IPS-18a (cell line): Measurements from ENCODE around the gene MANF.
"Not testable (repeated sequence)": the region's sequence is repeated elsewhere in the genome, so short reads cannot be mapped to it uniquely, and the experiment has no call there.

ENCODE experiments used
- H3K27ac ChIP-seq: one replicate; pipeline ENCODE4 v1.5.1; 2013; ENCODE audit warnings: low read length
- H3K27me3 ChIP-seq: one replicate; pipeline ENCODE4 v1.6.1; 2013; ENCODE audit warnings: mild to moderate bottlenecking, low read length; ENCODE audit not compliant: control insufficient read depth, insufficient read depth
- H3K36me3 ChIP-seq: one replicate; pipeline ENCODE4 v1.6.1; 2013; ENCODE audit warnings: low read depth, low read length; ENCODE audit not compliant: control insufficient read depth
- H3K4me1 ChIP-seq: one replicate; pipeline ENCODE4 v1.6.1; 2013; ENCODE audit warnings: low read depth, low read length; ENCODE audit not compliant: control insufficient read depth
- H3K4me3 ChIP-seq: one replicate; pipeline ENCODE4 v1.5.1; 2013; ENCODE audit warnings: low read length
- H3K9ac ChIP-seq: one replicate; pipeline ENCODE4 v1.6.1; 2013; ENCODE audit warnings: mild to moderate bottlenecking, low read length, moderate library complexity
- H3K9me3 ChIP-seq: one replicate; pipeline ENCODE4 v1.6.1; 2013; ENCODE audit warnings: low read depth, low read length; ENCODE audit not compliant: control insufficient read depth

Gene MANF

GRCh38 chr3:51354731-51355615 lies 30.1 kb upstream of the MANF start:
- H3K36me3 ChIP-seq, result no peaks in the 10 kb centered on the region
- no peak overlapping the region for H3K4me3 ChIP-seq
- no peak overlapping the region for H3K9ac ChIP-seq

GRCh38 chr3:51355891-51356578 lies 29.1 kb upstream of the MANF start:
- Histone ChIP-seq H3K9ac (no peak overlapping the region), H3K4me1 (no peaks in the 10 kb centered on the region), H3K36me3 (no peaks in the 10 kb centered on the region), H3K9me3 (no peaks in the 10 kb centered on the region), H3K4me3 (no peak overlapping the region), H3K27me3 (no peaks in the 10 kb centered on the region), H3K27ac (no peak overlapping the region)

More at GRCh38 chr3:51354731-51355615, 30.1 kb upstream of the MANF start:
- Histone ChIP-seq H3K27me3 (no peaks in the 10 kb centered on the region), H3K4me1 (no peaks in the 10 kb centered on the region), H3K9me3 (no peaks in the 10 kb centered on the region), H3K27ac (no peak overlapping the region)

GRCh38 chr3:51357856-51358255 lies 27.2 kb upstream of the MANF start:
- Histone ChIP-seq H3K9ac (no peak overlapping the region), H3K27ac (no peak overlapping the region), H3K4me3 (no peak overlapping the region), H3K27me3 (no peaks in the 10 kb centered on the region), H3K9me3 (no peaks in the 10 kb centered on the region), H3K4me1 (no peaks in the 10 kb centered on the region), H3K36me3 (no peaks in the 10 kb centered on the region)

GRCh38 chr3:51358981-51359380 lies 26.1 kb upstream of the MANF start:
- Histone ChIP-seq H3K4me3 (no peak overlapping the region), H3K27ac (no peak overlapping the region), H3K4me1 (no peaks in the 10 kb centered on the region), H3K36me3 (no peaks in the 10 kb centered on the region), H3K9ac (no peak overlapping the region), H3K9me3 (no peaks in the 10 kb centered on the region), H3K27me3 (no peaks in the 10 kb centered on the region)

- no peak overlapping the region for H3K9ac ChIP-seq
- no peaks in the 10 kb centered on the region for H3K4me1 ChIP-seq
- H3K9me3 ChIP-seq, result no peaks in the 10 kb centered on the region
- H3K36me3 ChIP-seq, result no peaks in the 10 kb centered on the region
- H3K27ac ChIP-seq, result no peak overlapping the region
- no peak overlapping the region for H3K4me3 ChIP-seq
- no peaks in the 10 kb centered on the region for H3K27me3 ChIP-seq
Measured at GRCh38 chr3:51360806-51361205, 24.3 kb upstream of the MANF start.

- Histone ChIP-seq H3K27ac (no peak overlapping the region), H3K4me3 (no peak overlapping the region), H3K9ac (no peak overlapping the region), H3K27me3 (no peaks in the 10 kb centered on the region), H3K9me3 (no peaks in the 10 kb centered on the region), H3K36me3 (no peaks in the 10 kb centered on the region), H3K4me1 (no peaks in the 10 kb centered on the region)
Measured at GRCh38 chr3:51361746-51362145, 23.3 kb upstream of the MANF start.

GRCh38 chr3:51362476-51362875 lies 22.6 kb upstream of the MANF start:
- Histone ChIP-seq H3K27me3 (no peaks in the 10 kb centered on the region), H3K27ac (no peak overlapping the region), H3K36me3 (no peaks in the 10 kb centered on the region), H3K4me3 (no peak overlapping the region), H3K9me3 (no peaks in the 10 kb centered on the region), H3K4me1 (no peaks in the 10 kb centered on the region), H3K9ac (no peak overlapping the region)

GRCh38 chr3:51368276-51368675 lies 16.8 kb upstream of the MANF start:
- H3K4me3 ChIP-seq, H3K4me1 ChIP-seq, H3K27ac ChIP-seq, H3K9me3 ChIP-seq, H3K36me3 ChIP-seq, H3K27me3 ChIP-seq, H3K9ac ChIP-seq: not testable (repeated sequence)

- no peaks in the 10 kb centered on the region for H3K36me3 ChIP-seq
- no peaks in the 10 kb centered on the region for H3K9me3 ChIP-seq
- no peak overlapping the region for H3K9ac ChIP-seq
- no peaks in the 10 kb centered on the region for H3K27me3 ChIP-seq
- no peak overlapping the region for H3K4me3 ChIP-seq
- H3K27ac ChIP-seq, result no peak overlapping the region
- no peaks in the 10 kb centered on the region for H3K4me1 ChIP-seq
Measured at GRCh38 chr3:51371943-51372557, 13.0 kb upstream of the MANF start.

- Histone ChIP-seq H3K36me3 (no peaks in the 10 kb centered on the region), H3K27me3 (no peaks in the 10 kb centered on the region)
Measured at GRCh38 chr3:51373658-51374421, 11.3 kb upstream of the MANF start.

GRCh38 chr3:51374456-51374855 lies 10.6 kb upstream of the MANF start:
- H3K4me3 ChIP-seq, result no peak overlapping the region
- H3K9me3 ChIP-seq, result no peaks in the 10 kb centered on the region

More at GRCh38 chr3:51373658-51374421, 11.3 kb upstream of the MANF start:
- Histone ChIP-seq H3K27ac (no peak overlapping the region), H3K9ac (no peak overlapping the region), H3K4me3 (no peak overlapping the region), H3K4me1 (no peaks in the 10 kb centered on the region), H3K9me3 (no peaks in the 10 kb centered on the region)

More at GRCh38 chr3:51374456-51374855, 10.6 kb upstream of the MANF start:
- Histone ChIP-seq H3K4me1 (no peaks in the 10 kb centered on the region), H3K27ac (no peak overlapping the region), H3K9ac (no peak overlapping the region), H3K27me3 (no peaks in the 10 kb centered on the region), H3K36me3 (no peaks in the 10 kb centered on the region)
